ENCODE results near the gene CALML6.

The CALML6 gene

DNA sequence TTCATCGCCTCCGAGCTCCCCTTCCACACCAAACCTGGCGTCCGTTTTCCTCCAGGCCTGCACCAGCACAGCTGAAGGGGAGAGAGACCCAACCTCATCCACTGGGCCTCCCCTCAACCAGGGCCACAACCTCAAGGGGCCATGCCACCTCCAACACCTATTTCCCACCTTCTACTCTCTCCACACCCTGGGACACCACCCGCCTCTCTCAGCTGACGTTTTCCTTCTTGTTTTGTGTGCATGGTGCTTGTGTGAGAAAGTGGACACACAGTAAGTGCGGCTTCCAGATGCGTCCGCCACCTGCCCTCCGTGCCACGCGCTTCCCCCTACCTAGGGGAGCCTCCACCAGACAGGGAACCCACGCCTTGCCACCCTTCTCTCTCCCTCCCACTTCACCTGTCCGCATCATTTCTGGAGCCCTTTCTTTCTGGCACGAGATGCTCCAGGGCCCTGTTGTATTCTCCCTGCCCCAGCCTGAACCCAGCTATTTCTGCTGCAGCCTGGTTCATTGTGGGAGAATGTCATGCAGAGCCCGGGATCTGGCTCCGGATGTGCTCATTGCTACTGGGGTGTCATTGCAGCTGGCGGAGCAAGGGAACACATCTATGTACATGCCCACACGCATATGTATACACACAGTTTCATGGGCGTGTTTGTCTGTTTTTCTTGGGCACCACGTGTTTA lies 22.8 kb upstream of the CALML6 start:
- no peak for DNase-seq (ENCODE audit: low spot score)

DNA sequence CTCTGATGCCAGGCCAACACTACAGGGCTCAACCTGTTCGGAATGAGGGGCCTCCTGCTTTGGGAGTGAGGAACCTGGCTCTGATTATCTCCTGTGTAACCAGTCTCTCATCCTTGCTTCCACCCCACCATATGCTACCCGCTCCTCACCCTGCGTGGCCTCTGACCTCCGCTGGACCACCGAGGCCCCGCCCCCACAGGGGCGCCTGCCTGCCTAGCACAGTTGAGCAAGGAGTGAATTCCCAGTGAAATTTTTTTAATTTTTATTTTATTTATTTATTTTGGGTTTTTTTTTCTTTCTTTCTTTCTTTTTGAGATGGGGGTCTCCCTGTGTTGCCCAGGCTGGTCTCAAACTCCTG lies 22.3 kb upstream of the CALML6 start:
- DNase-seq (ENCODE audit: low spot score): no peak

GRCh38 chr1:1893291-1893985 lies 21.6 kb upstream of the CALML6 start:
- DNase-seq (ENCODE audit: low spot score): no peak

DNA sequence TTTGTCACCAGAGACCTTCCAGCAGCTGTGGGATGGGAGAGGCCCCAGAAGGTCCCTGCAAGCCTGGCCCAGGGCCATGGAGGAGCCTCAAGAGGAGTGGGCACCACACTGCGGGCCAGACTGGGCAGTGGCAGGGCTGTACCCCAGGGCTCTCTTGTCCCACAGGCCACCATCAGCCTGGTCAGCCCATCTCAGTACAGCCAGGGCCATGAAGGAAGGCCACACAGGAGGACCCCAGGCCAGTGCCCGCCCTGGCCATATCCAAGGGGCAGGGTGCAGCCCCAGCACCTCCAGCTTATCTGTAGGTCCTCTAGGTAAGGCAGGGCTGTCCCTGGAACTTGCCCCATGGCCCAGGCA lies 21.1 kb upstream of the CALML6 start:
- no peak for DNase-seq (ENCODE audit: low spot score)

- DNase-seq (ENCODE audit: low spot score): peak; percentile 32
Observed at GRCh38 chr1:1894354-1895059, 20.6 kb upstream of the CALML6 start.

DNA sequence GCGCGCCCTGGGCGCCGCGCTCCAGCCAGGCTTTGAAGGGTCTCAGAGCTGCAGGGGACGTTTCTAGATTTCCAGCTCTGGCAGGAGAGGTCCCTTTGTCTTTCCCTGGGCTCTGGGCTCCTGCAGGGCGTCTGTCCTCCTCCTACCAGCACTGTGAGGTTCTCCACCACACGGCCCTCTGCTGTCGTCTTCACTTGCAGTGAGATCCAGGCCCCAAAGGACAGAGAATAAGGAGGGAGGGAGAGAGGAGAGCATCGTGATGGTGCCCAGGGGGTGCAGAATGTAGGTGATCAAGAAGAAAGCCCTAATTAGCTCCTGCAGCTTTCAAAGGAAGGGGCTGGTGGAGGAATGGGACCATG lies 20.0 kb upstream of the CALML6 start:
- no peak for DNase-seq (ENCODE audit: low spot score)

DNA sequence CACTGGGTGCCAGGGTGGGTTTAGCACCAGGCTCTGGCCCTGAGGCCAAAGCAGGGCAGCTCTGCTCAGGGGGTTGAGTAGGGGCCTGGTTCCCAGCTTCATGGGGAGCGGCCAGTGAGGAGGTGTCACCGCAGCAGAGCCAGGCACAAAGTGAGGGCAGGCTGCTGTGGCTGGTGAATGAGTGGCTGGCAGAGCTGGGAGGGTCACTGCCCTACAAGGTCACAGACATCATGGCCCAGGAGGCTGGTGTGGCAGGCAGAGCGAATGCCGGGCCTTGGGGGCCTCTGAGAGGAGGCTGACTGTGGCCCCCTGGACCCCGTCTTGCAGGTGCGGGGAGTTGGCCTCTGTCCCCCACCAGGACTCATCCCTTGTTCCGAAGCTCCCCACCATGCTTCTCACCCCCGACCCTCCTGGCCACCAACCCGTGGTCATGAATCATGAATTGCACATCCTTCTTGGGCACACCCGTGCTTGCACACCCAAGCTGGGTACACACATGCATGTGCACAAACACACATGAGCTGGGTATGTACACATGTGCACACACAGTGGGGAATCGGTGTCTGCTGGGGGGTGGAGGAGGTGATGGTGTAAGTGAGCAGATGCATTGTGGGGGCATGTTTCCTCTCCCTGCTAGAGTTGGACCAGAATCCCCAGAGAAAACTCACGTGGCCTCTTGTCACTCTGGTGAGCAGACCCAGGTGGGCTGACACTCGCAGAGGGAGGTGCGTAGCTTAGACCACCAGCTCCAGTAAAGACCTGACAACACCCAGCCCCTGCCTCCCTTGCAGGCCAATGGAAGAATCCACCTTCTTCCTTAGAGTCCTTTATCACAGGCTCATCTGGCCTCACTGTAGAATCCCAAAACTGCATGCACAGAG lies 19.4 kb upstream of the CALML6 start:
- DNase-seq (ENCODE audit: low spot score): no peak

DNA sequence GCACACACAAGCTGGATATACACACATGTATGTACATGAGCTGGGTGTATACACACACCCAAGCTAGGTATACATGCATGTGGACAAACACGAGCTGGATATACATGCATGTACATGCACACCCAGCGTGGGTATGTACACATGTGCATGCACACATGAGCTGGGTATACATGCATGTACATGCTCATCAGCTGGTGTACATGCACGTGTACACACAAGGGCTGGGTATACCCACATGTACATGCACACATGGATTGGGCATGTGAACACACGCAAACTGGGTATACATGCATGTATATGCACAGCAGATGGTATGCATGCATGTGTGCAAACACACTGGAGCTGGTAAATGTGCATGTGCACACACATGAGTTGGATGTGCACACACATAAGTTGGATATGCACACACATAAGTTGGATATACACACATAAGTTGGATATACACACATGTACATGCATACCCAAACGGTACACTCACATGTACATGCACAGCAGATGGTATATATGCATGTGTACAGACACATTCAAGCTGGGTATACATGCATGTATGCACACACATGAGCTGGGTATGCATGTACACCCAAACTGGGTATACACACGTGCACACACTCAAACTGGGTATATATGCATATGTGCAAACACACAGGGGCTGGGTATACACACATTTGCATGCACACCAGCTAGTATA lies 16.7 kb upstream of the CALML6 start:
- no peak for DNase-seq (ENCODE audit: low spot score)

DNA sequence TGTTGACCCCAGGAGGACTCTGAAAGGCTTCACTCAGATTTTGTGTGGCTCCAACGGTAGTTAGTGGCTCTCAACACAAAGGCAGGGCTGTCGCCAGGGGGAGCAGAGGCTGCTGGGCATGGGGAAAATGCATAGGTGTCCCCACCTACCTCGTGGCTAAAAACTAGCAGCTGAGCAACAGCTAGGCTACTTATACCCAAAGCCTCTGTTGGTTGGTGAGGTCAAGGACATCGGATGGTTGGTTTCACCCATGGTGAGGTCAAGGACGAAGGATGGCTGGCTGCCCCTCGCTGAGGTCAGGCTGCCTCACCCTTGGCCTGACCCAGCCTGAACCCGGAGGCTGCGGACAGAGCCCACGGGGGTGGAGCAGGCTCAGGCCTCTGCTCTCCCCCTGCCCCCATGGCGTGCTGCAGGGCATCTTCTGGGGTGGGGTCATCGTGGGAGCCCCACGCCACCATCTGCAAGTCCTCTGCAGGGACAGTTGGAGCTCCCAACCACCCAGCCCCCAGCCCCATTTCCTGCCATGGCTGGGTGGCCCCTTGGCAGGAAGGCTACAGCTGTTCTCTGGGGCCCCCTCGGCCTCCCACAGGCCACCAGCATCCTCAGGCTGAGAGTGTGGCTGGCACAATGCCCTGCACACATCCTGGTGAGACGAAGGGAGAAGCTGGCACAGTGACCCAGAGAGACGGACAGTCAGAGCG lies 15.6 kb upstream of the CALML6 start:
- no peak for DNase-seq (ENCODE audit: low spot score)

GRCh38 chr1:1899967-1900327 lies 15.1 kb upstream of the CALML6 start:
- no peak for DNase-seq (ENCODE audit: low spot score)

GRCh38 chr1:1900883-1901640 lies 14.0 kb upstream of the CALML6 start:
- DNase-seq (ENCODE audit: low spot score): no peak

- DNase-seq (ENCODE audit: low spot score): no peak
Observed at GRCh38 chr1:1901641-1902294, 13.3 kb upstream of the CALML6 start.

DNA sequence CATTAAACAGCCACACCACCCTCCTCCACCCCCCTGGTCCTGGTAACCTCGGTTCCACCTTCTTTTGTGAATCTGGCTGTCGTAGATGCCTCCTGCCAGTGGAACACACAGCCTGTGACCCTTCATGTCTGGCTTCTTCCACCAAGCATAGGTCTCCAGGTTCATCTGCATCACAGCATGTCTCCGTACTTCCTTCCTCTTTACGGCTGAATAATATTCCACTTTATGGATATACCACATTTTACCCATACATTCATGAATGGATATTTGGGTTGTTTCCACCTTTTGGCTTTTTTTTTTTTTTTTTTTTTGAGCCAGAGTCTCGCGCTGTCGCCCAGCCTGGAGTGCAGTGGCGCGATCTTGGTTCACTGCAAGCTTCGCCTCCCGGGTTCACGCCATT lies 11.8 kb upstream of the CALML6 start:
- DNase-seq (ENCODE audit: low spot score): no peak

GRCh38 chr1:1906185-1907097 lies 8.6 kb upstream of the CALML6 start:
- peak; percentile 90 for DNase-seq (ENCODE audit: low spot score)

DNA sequence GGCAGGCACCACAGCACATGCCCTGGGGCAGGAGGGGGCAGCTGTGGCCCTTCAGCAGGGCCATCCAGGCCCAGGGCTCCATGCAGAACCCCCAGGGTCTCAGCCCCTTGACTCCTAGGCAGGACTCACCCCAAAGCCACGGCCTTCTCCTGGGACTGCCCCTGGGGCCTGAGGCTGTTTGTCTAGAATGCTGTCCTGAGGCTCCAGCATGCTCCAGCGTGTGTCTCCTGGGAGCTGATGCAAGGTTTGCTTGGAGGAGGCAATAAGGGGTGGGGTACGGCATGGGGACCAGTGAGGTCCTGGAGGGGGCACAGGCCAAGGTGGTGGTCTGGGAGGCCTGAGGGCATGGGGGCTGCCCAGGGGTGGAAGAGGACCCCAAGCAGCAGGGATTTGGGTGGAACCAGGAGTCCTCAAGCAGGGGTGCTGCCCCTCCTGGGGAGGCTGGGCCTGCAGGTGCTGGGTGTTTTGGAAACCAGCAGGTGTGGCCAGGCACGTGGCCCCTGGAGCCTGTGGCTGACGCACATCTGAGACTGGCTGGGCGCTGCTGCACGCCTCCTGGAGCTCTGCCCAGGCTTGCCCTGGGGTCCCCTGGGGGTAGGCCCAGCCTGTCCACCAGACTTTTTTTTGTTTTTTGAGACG lies 7.8 kb upstream of the CALML6 start:
- no peak for DNase-seq (ENCODE audit: low spot score)

GRCh38 chr1:1908506-1908791 lies 6.6 kb upstream of the CALML6 start:
- DNase-seq (ENCODE audit: low spot score): peak; percentile 41

GRCh38 chr1:1910033-1910465 lies 5.0 kb upstream of the CALML6 start:
- no peak for DNase-seq (ENCODE audit: low spot score)

DNA sequence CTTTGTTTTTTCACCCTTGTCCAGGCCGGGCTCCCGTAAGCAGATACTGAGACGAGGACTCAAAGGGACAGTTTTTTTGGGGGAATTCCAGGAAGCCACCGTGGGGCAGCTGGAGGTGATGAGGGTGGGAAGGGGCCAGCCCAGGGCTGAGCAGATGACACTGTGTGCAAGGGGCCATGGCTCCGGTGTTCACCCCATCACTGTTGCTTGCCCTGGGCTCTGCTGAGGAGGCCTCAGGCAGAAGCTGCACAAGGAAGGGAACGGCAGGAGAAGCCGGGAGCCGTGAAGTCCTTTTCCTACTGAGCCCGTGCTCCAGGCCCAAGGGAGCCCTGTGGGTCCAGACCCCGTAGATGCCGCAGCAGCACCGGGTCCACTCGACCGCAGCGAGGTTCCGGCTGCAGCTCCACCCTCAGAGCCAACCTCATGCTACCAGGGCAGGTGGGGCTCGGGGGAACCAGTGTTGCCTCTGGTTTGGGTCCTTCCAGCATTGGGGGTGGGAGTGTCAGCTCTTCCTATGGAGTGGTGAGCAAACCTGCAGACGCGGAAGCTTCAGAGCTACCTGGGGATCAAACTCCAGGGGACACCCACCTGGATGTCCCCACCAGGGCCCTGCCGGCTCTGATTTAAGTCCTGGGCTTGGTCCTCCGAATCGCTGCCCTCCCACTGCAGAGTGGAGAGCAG lies 4.3 kb upstream of the CALML6 start:
- no peak for DNase-seq (ENCODE audit: low spot score)

Data from AG08395 (cell line).